Measurements from ENCODE around the gene RAB34. TPM values are rescaled to one million over a fixed set of nuclear protein-coding genes. Genes with fewer than 3 reads are reported as not detected.

The RAB34 gene
- total RNA-seq, 1 experiment from 2014 or later: 1.2 TPM

GRCh38 chr17:28735242-28735722 lies 17.6 kb upstream of the RAB34 start:
- Mint-ChIP-seq H3K27me3 (ENCODE audit: insufficient read depth, unreplicated experiment) (no peaks in the 10 kb centered on the region), H3K27ac (ENCODE audit: unreplicated experiment) (no peak overlapping the region), H3K4me3 (ENCODE audit: unreplicated experiment) (no peak overlapping the region), H3K9me3 (ENCODE audit: unreplicated experiment) (no peaks in the 10 kb centered on the region), H3K4me1 (ENCODE audit: low read depth, unreplicated experiment) (no peaks in the 10 kb centered on the region), H3K36me3 (ENCODE audit: insufficient read depth, unreplicated experiment) (peaks cover 6% of the 10 kb centered on the region)
- H3K4me3 ChIP-seq (ENCODE audit: low read depth, low read length): no peak overlapping the region
- TF ChIP-seq, protein P1, sequence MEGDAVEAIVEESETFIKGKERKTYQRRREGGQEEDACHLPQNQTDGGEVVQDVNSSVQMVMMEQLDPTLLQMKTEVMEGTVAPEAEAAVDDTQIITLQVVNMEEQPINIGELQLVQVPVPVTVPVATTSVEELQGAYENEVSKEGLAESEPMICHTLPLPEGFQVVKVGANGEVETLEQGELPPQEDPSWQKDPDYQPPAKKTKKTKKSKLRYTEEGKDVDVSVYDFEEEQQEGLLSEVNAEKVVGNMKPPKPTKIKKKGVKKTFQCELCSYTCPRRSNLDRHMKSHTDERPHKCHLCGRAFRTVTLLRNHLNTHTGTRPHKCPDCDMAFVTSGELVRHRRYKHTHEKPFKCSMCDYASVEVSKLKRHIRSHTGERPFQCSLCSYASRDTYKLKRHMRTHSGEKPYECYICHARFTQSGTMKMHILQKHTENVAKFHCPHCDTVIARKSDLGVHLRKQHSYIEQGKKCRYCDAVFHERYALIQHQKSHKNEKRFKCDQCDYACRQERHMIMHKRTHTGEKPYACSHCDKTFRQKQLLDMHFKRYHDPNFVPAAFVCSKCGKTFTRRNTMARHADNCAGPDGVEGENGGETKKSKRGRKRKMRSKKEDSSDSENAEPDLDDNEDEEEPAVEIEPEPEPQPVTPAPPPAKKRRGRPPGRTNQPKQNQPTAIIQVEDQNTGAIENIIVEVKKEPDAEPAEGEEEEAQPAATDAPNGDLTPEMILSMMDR (IDR thresholded peaks at IDR 0.05; ENCODE audit: insufficient read depth in 1 of 2, low read depth in 1 of 2, low read length in 1 of 2, severe bottlenecking in 1 of 2, unreplicated experiment in 1 of 2): no peak
- intact Hi-C loops (cut with micrococcal nuclease; ENCODE audit: unreplicated experiment): no loop called here
- H3K36me3 ChIP-seq (ENCODE audit: control insufficient read depth, insufficient read depth, low read length): no peaks in the 10 kb centered on the region; the same call in 1 of the 2 replicates
- ChIA-PET CTCF (interaction anchor here (0.9 to 1.2 kb wide), 2 partner anchors 8 to 15 kb away, joined by 3 to 6 read pairs; no protein-coding TSS in a partner anchor), POLR2A (interaction anchor here (0.9 to 1.0 kb wide), 2 partner anchors 9 to 10 kb away, joined by 3 to 5 read pairs; no protein-coding TSS in a partner anchor)
- H3K4me1 ChIP-seq: no peaks in the 10 kb centered on the region
- no TSS peak for BruUV-seq (replicated peaks)
- no peak for DNase-seq
- no peaks in the 10 kb centered on the region for H3K27me3 ChIP-seq (replicated peaks; ENCODE audit: control insufficient read depth, insufficient read depth, low read length)
- H3K9me3 ChIP-seq: no peaks in the 10 kb centered on the region

DNA sequence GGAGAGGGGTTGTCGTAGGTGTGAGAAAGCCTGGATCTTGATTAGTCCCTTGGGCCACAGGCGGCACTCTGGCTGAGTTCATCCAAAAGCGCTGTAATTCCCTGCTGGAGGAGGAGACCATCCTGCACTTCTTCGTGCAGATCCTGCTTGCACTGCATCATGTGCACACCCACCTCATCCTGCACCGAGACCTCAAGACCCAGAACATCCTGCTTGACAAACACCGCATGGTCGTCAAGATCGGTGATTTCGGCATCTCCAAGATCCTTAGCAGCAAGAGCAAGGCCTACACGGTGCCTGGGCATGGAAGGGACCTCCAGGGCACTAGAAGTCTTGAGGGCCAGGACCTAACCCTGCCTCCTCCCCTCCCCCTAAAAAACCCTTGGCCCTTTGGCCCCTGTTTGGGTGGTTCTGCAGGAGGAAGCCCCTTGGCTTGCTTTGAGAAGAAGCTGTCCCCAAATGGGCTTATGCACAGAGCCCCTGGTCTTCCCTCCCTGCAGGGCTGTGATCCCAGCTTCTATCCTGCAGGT lies 17.1 kb upstream of the RAB34 start:
- Mint-ChIP-seq H3K27me3 (ENCODE audit: insufficient read depth, unreplicated experiment) (no peaks in the 10 kb centered on the region), H3K4me1 (ENCODE audit: low read depth, unreplicated experiment) (peaks cover 3% of the 10 kb centered on the region), H3K9me3 (ENCODE audit: unreplicated experiment) (no peaks in the 10 kb centered on the region), H3K27ac (ENCODE audit: unreplicated experiment) (no peak overlapping the region), H3K4me3 (ENCODE audit: unreplicated experiment) (no peak overlapping the region), H3K36me3 (ENCODE audit: insufficient read depth, unreplicated experiment) (peaks cover 6% of the 10 kb centered on the region)
- DNase-seq: no peak
- H3K27me3 ChIP-seq (replicated peaks; ENCODE audit: control insufficient read depth, insufficient read depth, low read length): no peaks in the 10 kb centered on the region
- intact Hi-C loops (cut with micrococcal nuclease; ENCODE audit: unreplicated experiment): no loop called here
- no peak overlapping the region for H3K4me3 ChIP-seq (ENCODE audit: low read depth, low read length)
- H3K9me3 ChIP-seq: no peaks in the 10 kb centered on the region
- POLR2A ChIA-PET: interaction anchor here (0.9 to 1.0 kb wide), 3 partner anchors 8 to 12 kb away, joined by 3 to 5 read pairs (median 5); no protein-coding TSS in a partner anchor
- TF ChIP-seq, protein P1 (IDR thresholded peaks at IDR 0.05; ENCODE audit: insufficient read depth in 1 of 2, low read depth in 1 of 2, low read length in 1 of 2, severe bottlenecking in 1 of 2, unreplicated experiment in 1 of 2): no peak
- no TSS peak for BruUV-seq (replicated peaks)
- CTCF ChIA-PET: interaction anchor here (1.2 kb wide), 1 partner anchor 15 kb away, joined by 3 read pairs; no protein-coding TSS in a partner anchor
- no peaks in the 10 kb centered on the region; the same call in 1 of the 2 replicates for H3K36me3 ChIP-seq (ENCODE audit: control insufficient read depth, insufficient read depth, low read length)
- H3K4me1 ChIP-seq: no peaks in the 10 kb centered on the region

DNA sequence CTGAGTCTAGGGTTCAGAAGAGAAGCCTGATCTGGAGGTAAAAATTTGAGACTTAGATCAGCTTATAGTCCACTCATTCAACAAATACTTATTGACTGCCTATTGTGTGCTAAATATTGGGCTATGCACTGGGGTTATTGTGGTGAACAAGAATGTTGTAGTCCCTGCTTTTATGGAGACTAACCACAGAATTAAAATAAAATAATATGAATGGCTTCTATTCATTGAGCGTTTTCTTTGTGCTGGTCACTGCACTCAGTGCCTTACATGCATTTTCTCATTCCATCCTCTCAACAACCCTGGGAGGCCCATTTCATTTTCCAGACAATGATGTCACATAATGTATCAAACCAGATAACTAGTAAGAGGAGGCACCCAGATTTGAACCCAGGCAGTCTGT lies 15.7 kb upstream of the RAB34 start:
- no TSS peak for BruUV-seq (replicated peaks)
- CTCF ChIA-PET: no interaction called here
- TF ChIP-seq, protein P1 (IDR thresholded peaks at IDR 0.05; ENCODE audit: insufficient read depth in 1 of 2, low read depth in 1 of 2, low read length in 1 of 2, severe bottlenecking in 1 of 2, unreplicated experiment in 1 of 2): no peak
- POLR2A ChIA-PET: no interaction called here
- intact Hi-C loops (cut with micrococcal nuclease; ENCODE audit: unreplicated experiment): no loop called here
- Mint-ChIP-seq H3K9me3 (ENCODE audit: unreplicated experiment) (no peaks in the 10 kb centered on the region), H3K4me3 (ENCODE audit: unreplicated experiment) (no peak overlapping the region), H3K27ac (ENCODE audit: unreplicated experiment) (no peak overlapping the region), H3K36me3 (ENCODE audit: insufficient read depth, unreplicated experiment) (peaks cover 15% of the 10 kb centered on the region), H3K4me1 (ENCODE audit: low read depth, unreplicated experiment) (peaks cover 13% of the 10 kb centered on the region), H3K27me3 (ENCODE audit: insufficient read depth, unreplicated experiment) (no peaks in the 10 kb centered on the region)
- Histone ChIP-seq H3K9me3 (no peaks in the 10 kb centered on the region), H3K27me3 (replicated peaks; ENCODE audit: control insufficient read depth, insufficient read depth, low read length) (no peaks in the 10 kb centered on the region), H3K36me3 (ENCODE audit: control insufficient read depth, insufficient read depth, low read length) (no peaks in the 10 kb centered on the region), H3K4me1 (no peaks in the 10 kb centered on the region), H3K4me3 (ENCODE audit: low read depth, low read length) (no peak overlapping the region)
- no peak for DNase-seq

All from Caco-2 (cell line).